ENCODE measurements around the gene MDK. TPM values are rescaled to one million over a fixed set of nuclear protein-coding genes. Genes with fewer than 3 reads are reported as not detected.

The MDK gene
- total RNA-seq, 1 experiment from 2014 or later = 286 TPM

DNA sequence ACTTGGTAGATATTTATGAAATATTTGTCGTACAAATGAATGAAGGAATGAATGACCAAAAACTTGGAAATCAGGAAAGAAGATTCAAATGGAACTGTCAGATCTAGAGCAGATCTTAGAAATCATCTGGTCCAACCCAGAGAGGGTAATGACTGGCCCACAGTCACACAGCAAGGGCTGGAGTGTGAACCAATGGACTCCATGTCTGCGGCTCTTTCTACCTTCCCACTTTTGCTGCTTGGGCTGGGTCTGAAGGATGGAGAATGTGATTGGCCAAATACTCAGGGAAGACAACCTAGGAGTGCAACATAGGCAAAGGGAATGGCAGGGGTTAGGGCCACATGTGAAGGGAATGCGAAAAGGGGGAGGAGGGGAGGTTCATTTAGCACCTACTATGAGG is 40.0 kb upstream of the MDK start:
- intact Hi-C loops (cut with micrococcal nuclease) = no loop called here
- ChIA-PET POLR2A (no interaction called here), CTCF (interaction anchor here (2.3 kb wide), 1 partner anchor 26 kb away, joined by 8 read pairs; no protein-coding TSS in a partner anchor), RAD21 (ENCODE audit: low non-redundant PET in 1 of 2, low total read pairs in 2 of 2, uncharacterized antibody in 2 of 2, unreplicated experiment in 2 of 2) (no interaction called here)
- no TSS peak for BruUV-seq (replicated peaks)
- Histone ChIP-seq H3K9me3 (ENCODE audit: control insufficient read depth in 1 of 2, insufficient read depth in 1 of 2, low read depth in 1 of 2, low read length in 2 of 2) (no peaks in the 10 kb centered on the region), H2AFZ (ENCODE audit: low read depth, low read length, poor library complexity, severe bottlenecking) (no peak overlapping the region), H3K27me3 (ENCODE audit: insufficient read depth, low read length) (no peaks in the 10 kb centered on the region), H3K36me3 (ENCODE audit: control insufficient read depth in 1 of 2, insufficient read depth in 2 of 2, low read length in 2 of 2) (no peaks in the 10 kb centered on the region), H3K4me2 (ENCODE audit: low read length) (no peak overlapping the region), H4K20me1 (ENCODE audit: insufficient read depth) (no peaks in the 10 kb centered on the region), H3K27ac (ENCODE audit: low read depth, low read length) (no peak overlapping the region), H3K4me3 (replicated peaks in 1 of 2; ENCODE audit: low read depth in 1 of 2, low read length in 2 of 2) (no peak overlapping the region), H3K79me2 (ENCODE audit: insufficient read depth, low read length) (no peaks in the 10 kb centered on the region), H3K9me2 (ENCODE audit: insufficient read depth) (no peaks in the 10 kb centered on the region), H3K9ac (ENCODE audit: low read length) (no peak overlapping the region), H3K4me1 (ENCODE audit: control insufficient read depth in 1 of 2, insufficient read depth in 2 of 2, low read length in 2 of 2) (peaks cover 0 to 20% of the 10 kb centered on the region in 2 experiments; a peak in 2 of 4 replicates)
- DNase-seq (ENCODE audit: low read depth, low spot score) (no peak), ATAC-seq (no peak)
- TF ChIP-seq, protein P1, sequence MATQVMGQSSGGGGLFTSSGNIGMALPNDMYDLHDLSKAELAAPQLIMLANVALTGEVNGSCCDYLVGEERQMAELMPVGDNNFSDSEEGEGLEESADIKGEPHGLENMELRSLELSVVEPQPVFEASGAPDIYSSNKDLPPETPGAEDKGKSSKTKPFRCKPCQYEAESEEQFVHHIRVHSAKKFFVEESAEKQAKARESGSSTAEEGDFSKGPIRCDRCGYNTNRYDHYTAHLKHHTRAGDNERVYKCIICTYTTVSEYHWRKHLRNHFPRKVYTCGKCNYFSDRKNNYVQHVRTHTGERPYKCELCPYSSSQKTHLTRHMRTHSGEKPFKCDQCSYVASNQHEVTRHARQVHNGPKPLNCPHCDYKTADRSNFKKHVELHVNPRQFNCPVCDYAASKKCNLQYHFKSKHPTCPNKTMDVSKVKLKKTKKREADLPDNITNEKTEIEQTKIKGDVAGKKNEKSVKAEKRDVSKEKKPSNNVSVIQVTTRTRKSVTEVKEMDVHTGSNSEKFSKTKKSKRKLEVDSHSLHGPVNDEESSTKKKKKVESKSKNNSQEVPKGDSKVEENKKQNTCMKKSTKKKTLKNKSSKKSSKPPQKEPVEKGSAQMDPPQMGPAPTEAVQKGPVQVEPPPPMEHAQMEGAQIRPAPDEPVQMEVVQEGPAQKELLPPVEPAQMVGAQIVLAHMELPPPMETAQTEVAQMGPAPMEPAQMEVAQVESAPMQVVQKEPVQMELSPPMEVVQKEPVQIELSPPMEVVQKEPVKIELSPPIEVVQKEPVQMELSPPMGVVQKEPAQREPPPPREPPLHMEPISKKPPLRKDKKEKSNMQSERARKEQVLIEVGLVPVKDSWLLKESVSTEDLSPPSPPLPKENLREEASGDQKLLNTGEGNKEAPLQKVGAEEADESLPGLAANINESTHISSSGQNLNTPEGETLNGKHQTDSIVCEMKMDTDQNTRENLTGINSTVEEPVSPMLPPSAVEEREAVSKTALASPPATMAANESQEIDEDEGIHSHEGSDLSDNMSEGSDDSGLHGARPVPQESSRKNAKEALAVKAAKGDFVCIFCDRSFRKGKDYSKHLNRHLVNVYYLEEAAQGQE (IDR thresholded peaks at IDR 0.05; ENCODE audit: low read depth) = no peak

DNA sequence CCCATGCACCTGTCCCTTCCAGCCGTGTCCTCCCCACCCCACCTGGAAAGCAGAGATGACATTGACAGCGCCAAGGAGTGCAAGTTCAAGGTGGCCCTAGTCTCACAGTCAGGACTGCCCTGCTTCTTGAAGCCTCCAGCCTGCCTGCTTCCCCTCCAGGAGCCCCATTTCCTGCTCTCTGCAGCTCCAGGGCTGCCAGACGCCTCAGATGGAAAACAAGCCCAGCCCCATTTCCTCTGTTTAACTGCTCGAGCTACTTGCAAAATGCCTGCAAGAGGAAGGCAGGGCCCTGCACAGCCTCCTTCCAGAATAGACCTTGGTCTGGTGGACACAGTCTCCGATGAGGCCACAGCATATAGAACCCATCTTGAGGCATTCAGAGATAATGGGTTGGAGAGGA is 39.2 kb upstream of the MDK start:
- no peak for DNase-seq (ENCODE audit: low read depth, low spot score)
- Histone ChIP-seq H3K27ac (ENCODE audit: low read depth, low read length) (no peak overlapping the region), H3K4me1 (ENCODE audit: control insufficient read depth in 1 of 2, insufficient read depth in 2 of 2, low read length in 2 of 2) (peaks cover 3 to 22% of the 10 kb centered on the region in 2 experiments; a peak in 3 of 4 replicates), H3K36me3 (ENCODE audit: control insufficient read depth in 1 of 2, insufficient read depth in 2 of 2, low read length in 2 of 2) (no peaks in the 10 kb centered on the region), H3K9me3 (ENCODE audit: control insufficient read depth in 1 of 2, insufficient read depth in 1 of 2, low read depth in 1 of 2, low read length in 2 of 2) (no peaks in the 10 kb centered on the region), H3K4me2 (ENCODE audit: low read length) (no peak overlapping the region), H3K4me3 (replicated peaks in 1 of 2; ENCODE audit: low read depth in 1 of 2, low read length in 2 of 2) (no peak overlapping the region), H3K27me3 (ENCODE audit: insufficient read depth, low read length) (no peaks in the 10 kb centered on the region), H3K9me2 (ENCODE audit: insufficient read depth) (no peaks in the 10 kb centered on the region), H3K9ac (ENCODE audit: low read length) (no peak overlapping the region), H3K79me2 (ENCODE audit: insufficient read depth, low read length) (no peaks in the 10 kb centered on the region), H2AFZ (ENCODE audit: low read depth, low read length, poor library complexity, severe bottlenecking) (no peak overlapping the region), H4K20me1 (ENCODE audit: insufficient read depth) (no peaks in the 10 kb centered on the region)
- BruUV-seq (replicated peaks) = no TSS peak
- intact Hi-C loops (cut with micrococcal nuclease) = no loop called here
- ChIA-PET CTCF (interaction anchor here (1.2 to 2.3 kb wide), 2 partner anchors 10 to 27 kb away, joined by 3 to 8 read pairs; no protein-coding TSS in a partner anchor), POLR2A (no interaction called here), RAD21 (ENCODE audit: low non-redundant PET in 1 of 2, low total read pairs in 2 of 2, uncharacterized antibody in 2 of 2, unreplicated experiment in 2 of 2) (no interaction called here)
- no peak for TF ChIP-seq SIN3A (IDR thresholded peaks at IDR 0.05; ENCODE audit: low read depth)
- TF ChIP-seq, protein P2, sequence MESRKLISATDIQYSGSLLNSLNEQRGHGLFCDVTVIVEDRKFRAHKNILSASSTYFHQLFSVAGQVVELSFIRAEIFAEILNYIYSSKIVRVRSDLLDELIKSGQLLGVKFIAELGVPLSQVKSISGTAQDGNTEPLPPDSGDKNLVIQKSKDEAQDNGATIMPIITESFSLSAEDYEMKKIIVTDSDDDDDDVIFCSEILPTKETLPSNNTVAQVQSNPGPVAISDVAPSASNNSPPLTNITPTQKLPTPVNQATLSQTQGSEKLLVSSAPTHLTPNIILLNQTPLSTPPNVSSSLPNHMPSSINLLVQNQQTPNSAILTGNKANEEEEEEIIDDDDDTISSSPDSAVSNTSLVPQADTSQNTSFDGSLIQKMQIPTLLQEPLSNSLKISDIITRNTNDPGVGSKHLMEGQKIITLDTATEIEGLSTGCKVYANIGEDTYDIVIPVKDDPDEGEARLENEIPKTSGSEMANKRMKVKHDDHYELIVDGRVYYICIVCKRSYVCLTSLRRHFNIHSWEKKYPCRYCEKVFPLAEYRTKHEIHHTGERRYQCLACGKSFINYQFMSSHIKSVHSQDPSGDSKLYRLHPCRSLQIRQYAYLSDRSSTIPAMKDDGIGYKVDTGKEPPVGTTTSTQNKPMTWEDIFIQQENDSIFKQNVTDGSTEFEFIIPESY (IDR thresholded peaks at IDR 0.05; ENCODE audit: extremely low read depth, insufficient replicate concordance, low read length) = no peak
- no peak for ATAC-seq
